ENCODE results near the gene CTTNBP2.

CTTNBP2 gene

GRCh38 chr7:117704063-117704462, 169.2 kb downstream of the CTTNBP2 start:
- no peaks in the 10 kb centered on the region for H3K36me3 Mint-ChIP-seq
- no peaks in the 10 kb centered on the region for H3K27me3 Mint-ChIP-seq
- H3K9me3 Mint-ChIP-seq: no peaks in the 10 kb centered on the region
- no peak overlapping the region for H3K4me3 Mint-ChIP-seq
- no peak overlapping the region for H3K27ac Mint-ChIP-seq
- H3K4me1 Mint-ChIP-seq: no peaks in the 10 kb centered on the region
- DNase-seq: no peak
- CTCF ChIA-PET: no interaction called here

GRCh38 chr7:117698018-117698417, 175.2 kb downstream of the CTTNBP2 start:
- Mint-ChIP-seq H3K9me3 (no peaks in the 10 kb centered on the region), H3K36me3 (no peaks in the 10 kb centered on the region), H3K27ac (no peak overlapping the region), H3K4me3 (no peak overlapping the region), H3K27me3 (no peaks in the 10 kb centered on the region), H3K4me1 (no peaks in the 10 kb centered on the region)
- CTCF ChIA-PET: no interaction called here
- no peak for DNase-seq

- H3K4me1 Mint-ChIP-seq: no peaks in the 10 kb centered on the region
- CTCF ChIA-PET: no interaction called here
- no peak overlapping the region for H3K4me3 Mint-ChIP-seq
- no peak overlapping the region for H3K27ac Mint-ChIP-seq
- H3K36me3 Mint-ChIP-seq: no peaks in the 10 kb centered on the region
- H3K9me3 Mint-ChIP-seq: no peaks in the 10 kb centered on the region
- H3K27me3 Mint-ChIP-seq: no peaks in the 10 kb centered on the region
- DNase-seq: no peak
Measured at GRCh38 chr7:117692338-117692737, 180.9 kb downstream of the CTTNBP2 start.

GRCh38 chr7:117690147-117690546, 183.1 kb downstream of the CTTNBP2 start:
- no peaks in the 10 kb centered on the region for H3K27me3 Mint-ChIP-seq
- DNase-seq: no peak
- CTCF ChIA-PET: no interaction called here
- H3K9me3 Mint-ChIP-seq: no peaks in the 10 kb centered on the region
- no peak overlapping the region for H3K4me3 Mint-ChIP-seq
- no peaks in the 10 kb centered on the region for H3K4me1 Mint-ChIP-seq
- no peak overlapping the region for H3K27ac Mint-ChIP-seq
- no peaks in the 10 kb centered on the region for H3K36me3 Mint-ChIP-seq

GRCh38 chr7:117689406-117689805, 183.8 kb downstream of the CTTNBP2 start:
- no peak overlapping the region for H3K27ac Mint-ChIP-seq

GRCh38 chr7:117688126-117688525, 185.1 kb downstream of the CTTNBP2 start:
- CTCF ChIA-PET: no interaction called here
- Mint-ChIP-seq H3K4me3 (no peak overlapping the region), H3K27ac (no peak overlapping the region), H3K27me3 (no peaks in the 10 kb centered on the region), H3K4me1 (no peaks in the 10 kb centered on the region), H3K9me3 (no peaks in the 10 kb centered on the region), H3K36me3 (no peaks in the 10 kb centered on the region)
- no peak for DNase-seq

More at GRCh38 chr7:117689406-117689805, 183.8 kb downstream of the CTTNBP2 start:
- no peaks in the 10 kb centered on the region for H3K4me1 Mint-ChIP-seq
- H3K27me3 Mint-ChIP-seq: no peaks in the 10 kb centered on the region
- DNase-seq: no peak
- no peaks in the 10 kb centered on the region for H3K9me3 Mint-ChIP-seq
- no peaks in the 10 kb centered on the region for H3K36me3 Mint-ChIP-seq
- no peak overlapping the region for H3K4me3 Mint-ChIP-seq
- CTCF ChIA-PET: no interaction called here

- no peaks in the 10 kb centered on the region for H3K36me3 Mint-ChIP-seq
- H3K4me1 Mint-ChIP-seq: no peaks in the 10 kb centered on the region
- CTCF ChIA-PET: interaction anchor here (1.1 kb wide), 1 partner anchor 9 kb away, joined by 3 read pairs; no protein-coding TSS in a partner anchor
- H3K27me3 Mint-ChIP-seq: no peaks in the 10 kb centered on the region
- DNase-seq: no peak
- H3K27ac Mint-ChIP-seq: no peak overlapping the region
- no peaks in the 10 kb centered on the region for H3K9me3 Mint-ChIP-seq
- H3K4me3 Mint-ChIP-seq: no peak overlapping the region
Measured at GRCh38 chr7:117686311-117686935, 186.8 kb downstream of the CTTNBP2 start.

GRCh38 chr7:117685795-117686194, 187.4 kb downstream of the CTTNBP2 start:
- Mint-ChIP-seq H3K4me1 (no peaks in the 10 kb centered on the region), H3K27me3 (no peaks in the 10 kb centered on the region), H3K36me3 (no peaks in the 10 kb centered on the region), H3K4me3 (no peak overlapping the region), H3K9me3 (no peaks in the 10 kb centered on the region), H3K27ac (no peak overlapping the region)
- DNase-seq: no peak
- CTCF ChIA-PET: interaction anchor here (1.1 kb wide), 1 partner anchor 8 kb away, joined by 3 read pairs; no protein-coding TSS in a partner anchor

- H3K4me3 Mint-ChIP-seq: no peak overlapping the region
- H3K4me1 Mint-ChIP-seq: no peaks in the 10 kb centered on the region
- no peaks in the 10 kb centered on the region for H3K36me3 Mint-ChIP-seq
- CTCF ChIA-PET: no interaction called here
- DNase-seq: no peak
- no peaks in the 10 kb centered on the region for H3K9me3 Mint-ChIP-seq
- no peaks in the 10 kb centered on the region for H3K27me3 Mint-ChIP-seq
- H3K27ac Mint-ChIP-seq: no peak overlapping the region
Measured at GRCh38 chr7:117683430-117684175, 189.6 kb downstream of the CTTNBP2 start.

- Mint-ChIP-seq H3K27me3 (no peaks in the 10 kb centered on the region), H3K4me3 (no peak overlapping the region), H3K27ac (no peak overlapping the region), H3K36me3 (no peaks in the 10 kb centered on the region), H3K4me1 (no peaks in the 10 kb centered on the region), H3K9me3 (no peaks in the 10 kb centered on the region)
- DNase-seq: no peak
- CTCF ChIA-PET: no interaction called here
Measured at GRCh38 chr7:117682681-117683385, 190.4 kb downstream of the CTTNBP2 start.

- H3K4me3 Mint-ChIP-seq: no peak overlapping the region
- H3K36me3 Mint-ChIP-seq: no peaks in the 10 kb centered on the region
- CTCF ChIA-PET: no interaction called here
Measured at GRCh38 chr7:117679120-117679519, 194.1 kb downstream of the CTTNBP2 start.

GRCh38 chr7:117675497-117676435, 197.5 kb downstream of the CTTNBP2 start:
- Mint-ChIP-seq H3K27me3 (peaks cover 5% of the 10 kb centered on the region), H3K36me3 (no peaks in the 10 kb centered on the region), H3K9me3 (no peaks in the 10 kb centered on the region), H3K4me1 (no peaks in the 10 kb centered on the region), H3K4me3 (no peak overlapping the region), H3K27ac (no peak overlapping the region)
- DNase-seq: no peak
- CTCF ChIA-PET: no interaction called here

More at GRCh38 chr7:117679120-117679519, 194.1 kb downstream of the CTTNBP2 start:
- H3K27me3 Mint-ChIP-seq: peaks cover 5% of the 10 kb centered on the region
- no peaks in the 10 kb centered on the region for H3K9me3 Mint-ChIP-seq
- no peak overlapping the region for H3K27ac Mint-ChIP-seq
- no peak for DNase-seq
- no peaks in the 10 kb centered on the region for H3K4me1 Mint-ChIP-seq

- Mint-ChIP-seq H3K4me3 (no peak overlapping the region), H3K4me1 (no peaks in the 10 kb centered on the region), H3K27me3 (peaks cover 5% of the 10 kb centered on the region), H3K36me3 (no peaks in the 10 kb centered on the region), H3K27ac (no peak overlapping the region), H3K9me3 (no peaks in the 10 kb centered on the region)
- CTCF ChIA-PET: no interaction called here
- no peak for DNase-seq
Measured at GRCh38 chr7:117674617-117675016, 198.6 kb downstream of the CTTNBP2 start.

- Mint-ChIP-seq H3K4me3 (no peak overlapping the region), H3K27me3 (peaks cover 5% of the 10 kb centered on the region), H3K9me3 (no peaks in the 10 kb centered on the region), H3K4me1 (no peaks in the 10 kb centered on the region), H3K27ac (no peak overlapping the region), H3K36me3 (no peaks in the 10 kb centered on the region)
- CTCF ChIA-PET: no interaction called here
- DNase-seq: no peak
Measured at GRCh38 chr7:117673839-117674238, 199.4 kb downstream of the CTTNBP2 start.
